ENCODE data around the gene NPR3.

Gene NPR3

GRCh38 chr5:32810804-32811203 lies 99.7 kb downstream of the NPR3 start:
- DNase-seq (ENCODE audit: low read depth in 2 of 2) = no peak

- no peak for DNase-seq (ENCODE audit: low read depth in 2 of 2)
These were observed 101.3 kb downstream of the NPR3 start for GRCh38 chr5:32812399-32812798.

DNA sequence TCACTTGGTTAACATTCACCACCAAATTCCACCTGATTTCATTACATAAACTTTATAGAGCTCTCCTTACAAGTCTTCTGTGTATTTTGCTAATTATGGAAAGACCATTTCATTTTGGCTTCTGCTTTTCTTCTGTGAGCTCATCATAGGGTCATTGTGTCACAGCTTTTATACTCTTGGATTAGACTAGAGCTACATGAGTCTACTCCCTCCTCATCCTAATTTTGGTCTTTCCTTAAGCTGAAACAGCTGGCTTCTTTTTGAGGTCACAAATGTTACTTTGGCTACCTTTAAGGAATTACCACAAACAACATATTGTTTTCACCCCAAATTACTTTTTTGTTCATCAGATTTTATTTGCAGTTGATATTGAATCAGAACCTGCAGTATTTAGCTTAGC lies 103.0 kb downstream of the NPR3 start:
- no peak for DNase-seq (ENCODE audit: low read depth in 2 of 2)

DNA sequence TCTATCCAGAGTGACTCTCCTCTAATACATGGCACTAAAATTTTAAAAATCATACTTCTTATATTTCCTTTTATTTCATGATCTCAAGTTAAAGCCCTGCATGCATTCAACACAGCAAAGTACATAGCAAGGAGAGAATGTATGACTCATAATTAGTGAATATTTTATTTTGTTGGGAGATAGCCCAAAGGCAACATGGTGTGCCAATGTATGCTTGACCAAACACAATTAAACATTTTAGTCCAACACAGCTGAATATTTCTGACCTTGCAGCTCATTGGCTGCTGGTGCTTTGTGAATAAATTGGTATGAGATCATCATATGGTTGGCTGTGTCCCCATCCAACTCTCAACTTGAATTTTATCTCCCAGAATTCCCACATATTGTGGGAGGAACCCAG lies 103.5 kb downstream of the NPR3 start:
- DNase-seq (ENCODE audit: low read depth in 2 of 2) = no peak

GRCh38 chr5:32827981-32828380 lies 116.9 kb downstream of the NPR3 start:
- no peak for DNase-seq (ENCODE audit: low read depth in 2 of 2)

DNA sequence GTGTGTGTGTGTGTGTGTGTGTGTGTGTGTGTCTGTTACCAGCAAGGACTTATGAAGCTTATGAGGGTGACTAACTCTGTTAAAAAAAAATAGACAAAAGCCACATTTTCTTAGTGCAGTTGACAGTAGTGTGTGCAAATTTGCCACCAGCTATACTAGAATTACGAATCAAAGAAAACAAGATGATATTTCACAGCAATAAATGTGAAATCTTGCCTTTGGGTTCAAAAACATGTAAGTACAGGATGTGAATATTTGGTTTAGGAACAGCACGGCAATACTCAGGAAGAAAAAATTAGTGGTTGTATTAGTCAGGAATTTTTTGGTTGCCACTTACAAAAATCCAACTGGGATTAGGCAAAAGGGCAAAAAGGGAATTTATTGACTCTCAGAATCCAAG lies 117.4 kb downstream of the NPR3 start:
- no peak for DNase-seq (ENCODE audit: low read depth in 2 of 2)

DNA sequence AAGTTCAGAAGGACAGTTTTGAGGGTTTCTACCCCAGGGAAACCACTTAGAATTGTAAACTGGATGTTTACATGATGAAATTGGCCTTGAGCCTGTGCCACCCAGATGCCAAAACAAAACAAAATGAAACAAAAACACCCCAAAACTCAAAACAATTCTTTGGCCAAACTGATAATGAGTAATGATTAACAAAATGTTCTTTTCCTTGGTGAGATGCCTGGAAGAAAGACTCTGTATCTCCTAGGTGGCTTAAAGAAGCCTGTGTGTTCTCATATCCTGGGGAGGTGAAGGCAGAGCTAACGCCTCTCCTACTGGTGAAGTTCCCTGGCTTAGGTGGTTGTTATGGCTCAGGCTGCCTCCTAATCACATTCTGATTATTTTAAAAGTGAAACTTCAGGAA lies 120.5 kb downstream of the NPR3 start:
- no peak for DNase-seq (ENCODE audit: low read depth in 2 of 2)

DNA sequence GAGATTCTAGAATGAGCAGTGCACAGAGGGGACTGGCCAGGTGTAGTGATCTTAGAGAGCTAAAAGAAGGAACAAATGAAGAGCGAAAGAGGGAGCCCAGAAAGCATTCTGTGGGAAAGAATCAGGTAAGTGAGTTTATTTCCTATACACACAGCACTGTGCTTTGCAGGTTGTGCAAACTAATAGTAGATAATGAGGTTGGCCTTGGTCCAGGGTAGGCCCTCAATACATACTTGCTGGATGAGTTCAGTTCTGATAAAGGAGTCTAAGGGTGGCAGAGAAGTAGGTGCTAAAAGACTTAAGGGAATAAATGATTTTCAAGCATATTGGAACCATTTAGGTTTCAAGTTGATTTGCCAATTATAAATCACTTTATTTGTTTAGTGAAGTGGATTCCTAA lies 122.0 kb downstream of the NPR3 start:
- no peak for DNase-seq (ENCODE audit: low read depth in 2 of 2)

- DNase-seq (ENCODE audit: low read depth in 2 of 2) = no peak
These were observed 122.5 kb downstream of the NPR3 start for GRCh38 chr5:32833663-32834062.

DNA sequence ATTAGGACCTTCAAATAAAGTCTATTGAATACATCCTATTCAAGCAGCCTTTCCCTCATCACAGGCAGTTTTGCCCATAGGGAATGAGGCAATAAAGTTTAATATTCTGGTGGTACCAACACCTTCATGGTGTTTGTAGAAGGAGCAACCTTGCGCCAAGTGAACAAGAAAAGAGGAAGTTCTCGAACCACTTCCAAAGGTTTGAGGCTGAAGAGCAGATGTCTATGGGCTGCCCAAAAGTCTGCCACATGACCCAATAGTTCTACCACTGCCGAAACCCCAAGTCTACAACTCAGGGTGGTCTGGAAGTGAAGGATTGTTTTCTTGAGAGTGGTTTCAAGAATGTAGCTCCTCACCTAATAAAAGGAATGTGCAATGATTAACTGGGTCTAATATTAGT lies 123.1 kb downstream of the NPR3 start:
- no peak for DNase-seq (ENCODE audit: low read depth in 2 of 2)

DNA sequence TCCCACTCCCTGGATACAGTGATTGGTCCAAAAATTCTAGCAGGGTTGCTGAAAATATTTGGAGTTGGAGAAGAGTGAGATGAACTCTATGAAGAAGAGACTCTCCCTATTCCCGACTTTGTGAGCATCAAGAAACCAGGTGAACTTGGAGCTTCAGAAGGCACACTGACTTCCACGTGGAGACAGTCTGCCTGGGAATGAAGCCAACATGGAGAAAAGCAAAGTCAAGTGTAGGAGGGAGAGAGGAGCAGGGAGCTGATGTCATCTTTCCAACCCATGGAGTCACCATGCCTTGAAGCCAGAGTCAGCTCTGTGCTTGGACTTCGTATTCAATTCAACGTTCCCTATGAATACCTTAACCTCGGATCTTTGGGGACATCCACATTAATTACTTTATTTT lies 125.1 kb downstream of the NPR3 start:
- no peak for DNase-seq (ENCODE audit: low read depth in 2 of 2)

DNA sequence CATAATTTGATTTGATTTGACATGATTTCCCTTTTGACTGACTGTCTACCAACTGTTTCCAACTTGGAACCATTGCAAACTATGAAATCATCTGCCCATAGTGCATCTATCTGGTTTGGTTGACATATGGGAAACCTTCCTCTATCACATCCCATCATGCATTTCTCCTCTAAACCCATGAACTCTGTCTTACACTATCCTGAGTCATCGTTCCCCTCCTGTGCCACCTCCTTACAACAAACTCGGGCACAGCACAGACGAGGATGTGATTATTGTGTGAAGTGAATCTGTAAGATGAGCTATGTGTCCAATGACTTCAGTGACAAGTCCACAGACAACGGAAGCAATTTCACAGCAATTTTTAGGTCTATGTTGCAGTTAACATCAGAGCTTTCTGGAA lies 126.1 kb downstream of the NPR3 start:
- no peak for DNase-seq (ENCODE audit: low read depth in 2 of 2)

- no peak for DNase-seq (ENCODE audit: low read depth in 2 of 2)
These were observed 128.0 kb downstream of the NPR3 start for GRCh38 chr5:32839106-32839505.

DNA sequence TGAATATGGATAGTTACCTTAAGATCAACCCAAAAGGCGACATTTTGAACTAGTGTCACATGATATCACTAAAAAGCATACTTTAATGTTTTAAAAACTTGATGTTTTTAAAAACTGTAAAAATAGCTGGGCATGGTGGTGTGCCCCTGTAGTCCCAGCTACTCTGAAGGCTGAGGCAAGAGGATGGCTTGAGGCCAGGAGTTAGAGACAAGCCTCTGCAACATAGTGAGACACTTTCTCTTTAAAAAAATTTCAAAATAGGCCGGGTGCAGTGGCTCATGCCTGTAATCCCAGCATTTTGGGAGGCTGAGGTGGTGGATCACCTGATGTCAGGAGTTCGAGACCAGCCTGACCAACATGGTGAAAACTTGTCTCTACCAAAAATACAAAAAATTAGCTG lies 129.5 kb downstream of the NPR3 start:
- no peak for DNase-seq (ENCODE audit: low read depth in 2 of 2)

All from stimulated activated CD4-positive, alpha-beta T cell treated with anti-CD3 and anti-CD28 coated beads, Interleukin-1b, Interleukin-23, amount 100 ng/mL, for 1 hour (primary cell).